Articular chondrocyte of knee joint (primary cell): Measurements from ENCODE around the gene STRBP. TPM values are rescaled to one million over a fixed set of nuclear protein-coding genes. Genes with fewer than 3 reads are reported as not detected.

Source experiments
- total RNA-seq: library from RNA; depleted of rRNA; stranded (reverse); fragments of >200 nt; gene quantifications from 2 replicates; pipeline ENCODE4 v1.2.3, GENCODE V29; 2012

STRBP gene
- 8.4 and 12.6 TPM in 2 replicates for total RNA-seq

DNA sequence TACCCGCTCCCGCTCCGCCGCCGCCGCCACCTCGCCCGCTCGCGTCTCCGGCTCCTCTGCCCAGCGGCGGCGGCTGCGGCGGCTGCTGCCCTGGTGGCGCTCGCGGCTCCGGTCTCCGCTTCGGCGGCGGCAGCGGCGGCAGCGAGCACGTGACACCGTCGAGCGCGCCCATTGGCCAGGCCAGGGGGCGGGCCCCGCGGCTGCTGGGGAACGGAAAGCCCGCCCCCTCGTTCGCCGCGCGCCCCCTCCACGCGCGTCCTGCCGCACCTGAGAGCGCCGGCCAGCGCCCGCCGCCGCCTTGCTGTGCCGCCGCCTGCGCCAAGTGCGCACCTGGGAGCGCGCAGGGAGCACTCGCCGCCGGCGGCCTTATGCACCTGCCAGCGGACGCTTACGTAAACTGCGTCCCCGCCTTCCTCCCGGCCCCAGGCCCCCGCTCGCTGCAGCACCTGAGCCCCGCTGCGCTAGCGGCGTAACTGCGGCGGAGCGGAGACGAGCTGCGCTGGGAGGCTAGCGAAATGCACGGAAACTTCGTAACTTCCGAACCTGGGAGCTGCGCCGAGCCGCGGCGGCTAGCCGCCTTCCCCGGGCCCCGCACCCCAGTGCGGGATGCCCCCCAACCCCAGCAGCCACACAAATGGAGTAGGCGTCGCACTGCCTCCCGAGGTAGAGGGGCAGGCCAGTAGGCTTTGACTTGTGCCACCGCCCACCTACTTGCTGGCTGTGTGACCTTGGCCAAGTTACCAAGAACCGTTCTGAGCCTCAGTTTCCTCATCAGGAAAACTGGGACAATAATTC lies at the start of gene STRBP:
Gene STRBP, minus strand, starts transcription at position 122 of the 795 bp plus-strand sequence. CDS start 84,452 bp downstream, outside the sequence.

Other genes with a start within 250 kb of the STRBP start
- gene GPR21, start 234.9 kb downstream of the STRBP start, total RNA-seq, result 2.4 and 3.6 TPM in 2 replicates
- under 0.01 TPM in 1 of 2 replicates, not detected in the other for gene CRB2, start 87.6 kb upstream of the STRBP start, total RNA-seq